CD4-positive, alpha-beta T cell treated with Interleukin-17A for 4 hours (primary cell): ENCODE results near the gene ISG20.

ENCODE experiments used
- DNase-seq: peaks from one replicate; pipeline ENCODE4 v3.0.0-alpha.2; 2020; ENCODE audit warnings: mixed read lengths

The ISG20 gene

DNA sequence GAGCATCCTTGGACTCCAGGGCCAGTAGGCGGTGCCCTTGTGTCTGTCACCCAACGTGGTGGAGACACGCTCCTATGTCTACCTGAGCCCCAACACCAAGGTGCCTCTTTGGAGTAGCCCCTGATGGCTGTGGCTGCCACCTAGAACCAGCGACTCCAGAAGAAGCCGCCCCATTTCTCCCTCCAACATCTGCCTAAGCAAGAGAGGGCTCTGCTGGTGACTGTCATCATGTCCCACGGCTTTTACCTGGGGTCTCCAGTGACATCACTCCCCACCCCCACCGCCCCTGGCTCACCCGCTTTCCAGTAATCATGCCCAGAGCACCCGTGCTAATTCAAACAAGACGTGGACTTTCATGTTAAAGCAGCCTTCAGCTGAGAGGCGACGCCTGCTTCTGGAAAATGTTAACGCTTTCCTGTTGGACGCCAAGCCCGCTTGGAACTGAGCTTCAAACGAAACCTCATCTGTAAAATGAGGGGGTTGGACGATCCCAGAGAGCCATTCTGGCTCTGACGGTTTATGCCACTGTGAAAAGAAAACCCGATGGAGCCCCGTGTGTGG, 57.0 kb downstream of the ISG20 start:
- no peak for DNase-seq

DNA sequence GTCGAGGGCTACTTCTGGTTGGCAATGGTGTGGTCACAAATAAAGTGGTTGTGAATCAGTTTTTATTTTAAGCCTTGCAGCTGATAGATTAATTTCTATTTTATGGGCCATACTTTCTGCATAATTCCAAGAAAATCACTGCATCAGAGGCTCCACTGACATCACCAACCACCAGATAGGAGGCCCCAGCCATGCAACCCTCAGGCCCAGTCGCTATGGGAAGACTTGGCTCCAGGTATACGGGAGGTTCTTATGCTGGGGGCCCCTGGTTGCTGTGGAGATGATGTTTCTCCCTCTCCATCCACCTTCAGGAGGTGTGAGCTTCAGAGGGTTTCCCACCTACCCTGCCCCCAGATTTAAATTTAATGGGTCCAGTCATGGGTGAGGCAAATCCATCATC, 57.4 kb downstream of the ISG20 start:
- no peak for DNase-seq

DNA sequence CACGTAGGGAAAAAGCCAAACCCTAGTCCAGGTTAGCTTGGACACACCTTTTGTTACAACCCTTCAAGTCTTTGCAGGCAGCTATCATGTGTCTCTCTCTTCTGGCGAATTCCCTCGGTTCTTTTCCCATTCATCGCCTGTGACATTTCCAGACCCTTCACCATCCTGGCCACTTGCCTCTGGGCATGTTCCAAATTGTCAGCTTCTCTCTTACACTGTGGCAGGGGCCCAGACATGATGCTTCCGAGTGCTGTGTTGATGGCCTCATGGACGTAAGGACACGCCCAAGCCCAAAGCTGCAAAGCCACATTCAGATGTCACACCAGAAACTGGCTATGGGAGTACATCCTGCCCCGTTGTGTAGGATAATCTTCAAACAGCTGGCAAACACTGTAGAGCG, 58.5 kb downstream of the ISG20 start:
- no peak for DNase-seq

DNA sequence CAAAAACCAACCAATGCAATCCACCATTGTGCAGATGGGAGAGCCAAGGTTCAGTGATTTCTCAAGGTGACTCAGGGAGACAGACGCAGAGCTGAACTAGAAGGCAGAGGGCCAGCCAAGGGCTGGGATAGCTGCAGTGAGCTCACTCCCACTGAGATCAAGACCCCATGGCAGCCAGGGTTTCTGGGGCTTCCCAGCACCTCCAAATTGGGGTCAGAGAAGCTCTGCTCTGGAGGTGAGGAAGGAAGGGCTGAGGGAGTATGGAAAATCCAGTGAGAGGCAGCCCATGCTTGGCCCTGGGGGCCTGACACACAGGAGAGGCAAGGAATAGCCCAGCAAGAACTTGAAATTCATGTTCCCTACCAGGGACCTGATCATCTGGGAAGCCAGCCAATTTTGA, 61.0 kb downstream of the ISG20 start:
- DNase-seq, result no peak

DNA sequence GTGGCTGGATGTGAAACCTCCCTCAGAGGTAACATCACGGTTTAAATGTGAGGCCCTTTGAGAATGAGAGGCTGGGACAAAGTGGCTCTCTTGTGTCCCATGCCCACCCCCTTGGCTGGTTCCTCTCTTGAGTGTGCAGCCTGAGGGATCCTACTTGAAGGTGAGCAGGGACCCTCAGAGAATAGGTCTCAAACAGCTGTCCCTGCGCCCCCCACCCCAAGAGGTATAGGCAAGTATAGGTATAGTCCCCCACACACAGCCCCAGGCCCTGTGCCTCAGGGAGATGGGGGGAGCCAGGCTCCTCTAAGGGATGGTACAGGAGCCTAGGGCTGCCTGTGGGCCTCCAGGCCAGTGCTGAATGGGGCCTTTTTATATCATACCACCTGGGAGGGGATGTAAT, 61.9 kb downstream of the ISG20 start:
- no peak for DNase-seq

DNA sequence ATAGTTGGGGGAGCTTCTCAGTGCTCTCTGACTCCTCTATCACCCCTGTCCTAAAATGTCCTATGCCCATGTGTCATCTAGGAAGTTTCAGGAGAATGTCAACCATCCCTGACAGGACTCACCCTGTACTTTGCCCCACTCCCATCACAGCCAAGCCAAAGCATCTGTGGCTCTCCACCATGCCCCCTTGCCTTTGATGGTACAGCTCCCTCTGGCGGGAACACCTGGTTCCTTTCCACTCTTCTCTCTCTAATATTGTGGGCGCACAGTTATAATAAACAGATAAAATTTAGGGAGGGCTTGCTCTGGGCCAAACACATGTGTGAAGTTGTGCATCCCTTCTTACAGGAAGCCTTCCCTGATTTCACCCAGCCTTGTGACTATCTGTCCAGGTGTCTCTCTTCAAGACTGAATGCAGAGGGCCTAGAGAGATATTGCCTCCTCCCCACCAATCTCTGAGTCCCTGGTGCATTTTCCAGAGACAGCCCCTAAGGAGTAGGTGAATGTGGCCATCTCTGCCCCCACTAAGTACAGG, 62.8 kb downstream of the ISG20 start:
- DNase-seq, result peak; percentile 37

DNA sequence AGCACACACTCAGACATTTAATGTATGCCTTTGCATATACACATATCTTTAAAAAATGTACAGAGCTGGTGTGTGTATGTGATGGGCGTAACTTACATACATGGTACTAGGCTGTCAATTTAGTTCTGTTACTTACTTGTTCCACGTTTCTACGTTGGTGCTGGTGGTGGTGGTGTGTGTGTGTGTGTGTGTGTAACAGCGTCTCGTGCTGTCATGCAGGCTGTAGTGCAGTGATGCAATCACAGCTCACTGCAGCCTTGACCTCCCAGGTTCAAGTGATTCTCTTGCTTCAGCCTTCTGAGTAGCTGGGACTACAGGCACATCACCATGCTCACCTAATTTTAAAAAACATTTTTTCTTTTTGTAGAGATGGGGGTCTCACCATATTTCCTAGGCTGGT, 64.2 kb downstream of the ISG20 start:
- no peak for DNase-seq

DNA sequence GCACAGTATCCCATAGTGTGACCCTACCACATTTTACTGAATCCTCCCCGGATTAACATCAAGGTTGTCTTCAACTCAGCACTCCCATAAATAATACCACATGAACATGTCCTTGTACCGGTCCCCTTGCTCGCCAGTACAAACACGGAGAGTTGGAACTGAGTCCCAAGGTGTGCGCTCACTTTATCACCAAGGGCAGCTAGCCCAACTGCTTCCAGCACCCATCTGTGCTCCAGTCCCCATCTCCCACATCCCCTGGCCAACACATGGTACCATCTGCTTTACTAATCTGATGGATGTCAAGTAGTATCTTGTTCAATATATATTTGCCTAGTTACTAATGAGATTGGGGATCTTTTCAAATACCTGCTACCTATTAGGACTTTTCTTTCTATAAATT, 64.7 kb downstream of the ISG20 start:
- no peak for DNase-seq

DNA sequence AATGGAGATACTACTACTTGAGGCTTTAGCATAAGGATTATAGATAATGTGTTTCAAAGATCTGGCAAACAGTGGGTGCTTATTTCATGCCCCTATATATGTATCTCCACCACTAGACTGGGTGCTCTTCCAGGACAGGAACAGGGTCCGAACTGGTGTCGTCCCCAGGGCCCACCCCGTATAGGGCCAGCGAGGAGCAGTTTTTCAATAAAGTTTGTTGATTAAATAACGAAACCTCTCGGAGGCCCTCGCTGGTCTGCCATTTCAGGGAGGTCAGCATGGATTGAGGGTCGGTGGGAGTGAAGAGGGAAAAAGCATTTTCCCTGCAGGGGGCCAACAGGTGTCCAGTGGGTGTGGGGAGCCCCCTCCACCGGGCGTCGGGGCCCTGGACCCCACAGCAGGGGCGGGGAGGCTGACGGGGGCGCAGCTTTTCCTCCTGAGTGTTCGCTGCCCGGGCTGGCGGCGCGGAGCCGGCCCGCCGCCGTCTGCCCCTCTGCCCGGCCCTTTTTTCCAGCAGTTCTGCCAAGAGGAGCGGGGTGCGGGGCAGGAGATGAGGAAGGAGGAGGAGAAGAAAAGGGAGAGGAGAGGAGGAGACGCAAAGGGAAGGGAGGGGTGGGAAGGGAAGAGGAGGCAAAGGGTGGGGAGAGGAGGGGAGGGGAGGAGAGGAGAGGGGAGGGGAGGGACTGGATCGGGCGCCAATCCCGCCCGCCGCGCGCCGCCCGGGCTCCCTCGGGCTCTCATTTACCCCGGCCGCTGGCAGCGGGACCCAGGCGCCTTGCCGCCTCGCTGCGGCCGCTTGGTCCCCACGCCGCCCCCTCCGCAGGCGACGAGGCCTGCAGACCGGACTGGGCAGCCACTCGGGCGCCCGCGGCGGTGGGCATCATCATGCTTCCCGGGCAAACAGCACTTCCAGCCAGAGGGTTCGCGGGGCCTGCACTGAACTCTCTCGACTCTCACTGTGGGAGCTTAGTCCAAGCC, 66.3 kb downstream of the ISG20 start:
- DNase-seq, result peak; percentile 10

DNA sequence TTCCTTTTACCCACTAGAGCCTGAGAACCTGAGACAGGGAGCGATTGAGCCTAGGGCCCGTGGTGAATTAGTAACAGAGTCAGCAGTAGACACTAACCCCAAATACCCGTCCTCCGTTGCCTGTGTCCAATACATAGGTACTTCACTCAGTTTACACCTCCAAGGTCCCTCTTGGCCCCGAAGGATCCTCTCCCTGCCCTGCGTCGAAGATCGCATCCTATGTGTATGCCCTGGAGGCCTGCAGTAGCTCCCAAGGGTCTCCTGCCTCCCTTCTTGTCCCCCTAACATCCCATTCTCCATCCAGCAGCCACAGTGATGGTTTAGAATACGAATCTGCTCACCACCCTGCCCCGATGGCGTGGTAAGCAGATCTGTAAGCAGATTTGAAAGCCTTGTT, 67.0 kb downstream of the ISG20 start:
- DNase-seq, result no peak
